C4-2B (cell line): ENCODE data around the gene ALKBH7.

Experiments used
- H3K27ac ChIP-seq: fragments of 450-650 bp; 2 replicates; pipeline ENCODE4 v1.5.1; 2017
- CTCF ChIP-seq: fragments of 450-650 bp; conservative IDR thresholded peaks from 2 replicates; pipeline ENCODE4 v1.5.1; 2017; ENCODE audit warnings: mild to moderate bottlenecking
- ZFX ChIP-seq: fragments of 450-650 bp; IDR thresholded peaks from 2 replicates; pipeline ENCODE4 v1.6.1; 2017

ALKBH7 gene

GRCh38 chr19:6409346-6409745 lies 36.8 kb downstream of the ALKBH7 start:
- no peak for TF ChIP-seq CTCF
- no peak for TF ChIP-seq ZFX
- no peak overlapping the region for H3K27ac ChIP-seq

- TF ChIP-seq ZFX: no peak
- no peak for TF ChIP-seq CTCF
- H3K27ac ChIP-seq: no peak overlapping the region
Observed at GRCh38 chr19:6412061-6412446, 39.5 kb downstream of the ALKBH7 start.

GRCh38 chr19:6412447-6413091 lies 40.0 kb downstream of the ALKBH7 start:
- TF ChIP-seq CTCF (peak; percentile 74), ZFX (no peak)
- H3K27ac ChIP-seq: no peak overlapping the region

- TF ChIP-seq ZFX (no peak), CTCF (no peak)
Observed at GRCh38 chr19:6413291-6413690, 40.7 kb downstream of the ALKBH7 start.

GRCh38 chr19:6413721-6414643 lies 41.4 kb downstream of the ALKBH7 start:
- TF ChIP-seq ZFX (no peak), CTCF (no peak)
- no peak overlapping the region for H3K27ac ChIP-seq

More at GRCh38 chr19:6413291-6413690, 40.7 kb downstream of the ALKBH7 start:
- H3K27ac ChIP-seq: no peak overlapping the region

- no peak overlapping the region for H3K27ac ChIP-seq
- no peak for TF ChIP-seq CTCF
- no peak for TF ChIP-seq ZFX
Observed at GRCh38 chr19:6414793-6415590, 42.4 kb downstream of the ALKBH7 start.
